GM12864 (cell line): ENCODE data around the gene AMBP.

Source experiments
- DNase-seq: peaks from one replicate; pipeline ENCODE4 v3.0.0-alpha.2; 2011; ENCODE audit warnings: low read depth
- H3K4me3 ChIP-seq: 2 replicates; pipeline ENCODE4 v1.5.1; 2011; ENCODE audit warnings: mild to moderate bottlenecking, low read depth, low read length, control low read depth
- TF ChIP-seq, protein P1 (sequence below): IDR thresholded peaks from 2 replicates; pipeline ENCODE4 v1.5.1; 2011; ENCODE audit warnings: low read depth, mild to moderate bottlenecking, moderate library complexity, low read length, control low read depth, inconsistent platforms; ENCODE audit errors: missing control alignments

AMBP gene

DNA sequence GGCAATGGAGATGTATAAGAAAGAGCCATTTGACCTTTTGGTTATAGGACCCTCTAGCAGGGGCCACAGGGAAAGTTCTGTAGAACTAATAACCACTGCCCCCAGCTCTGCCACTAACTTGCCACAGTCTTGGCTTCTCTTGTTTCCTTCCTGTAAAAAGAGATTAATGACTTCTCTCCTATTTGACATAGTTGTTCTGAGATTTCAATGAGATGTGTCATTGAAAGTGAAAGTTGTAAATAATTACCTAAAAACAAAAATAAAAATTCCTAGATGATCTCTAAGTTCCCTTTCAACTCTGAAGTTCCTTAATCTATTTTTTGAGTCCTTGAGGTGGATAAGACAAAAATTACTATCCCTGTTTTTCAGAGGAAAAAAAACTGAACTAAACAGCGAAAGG lies 22.4 kb upstream of the AMBP start:
- H3K4me3 ChIP-seq: no peak overlapping the region
- DNase-seq: no peak
- TF ChIP-seq, protein P1, sequence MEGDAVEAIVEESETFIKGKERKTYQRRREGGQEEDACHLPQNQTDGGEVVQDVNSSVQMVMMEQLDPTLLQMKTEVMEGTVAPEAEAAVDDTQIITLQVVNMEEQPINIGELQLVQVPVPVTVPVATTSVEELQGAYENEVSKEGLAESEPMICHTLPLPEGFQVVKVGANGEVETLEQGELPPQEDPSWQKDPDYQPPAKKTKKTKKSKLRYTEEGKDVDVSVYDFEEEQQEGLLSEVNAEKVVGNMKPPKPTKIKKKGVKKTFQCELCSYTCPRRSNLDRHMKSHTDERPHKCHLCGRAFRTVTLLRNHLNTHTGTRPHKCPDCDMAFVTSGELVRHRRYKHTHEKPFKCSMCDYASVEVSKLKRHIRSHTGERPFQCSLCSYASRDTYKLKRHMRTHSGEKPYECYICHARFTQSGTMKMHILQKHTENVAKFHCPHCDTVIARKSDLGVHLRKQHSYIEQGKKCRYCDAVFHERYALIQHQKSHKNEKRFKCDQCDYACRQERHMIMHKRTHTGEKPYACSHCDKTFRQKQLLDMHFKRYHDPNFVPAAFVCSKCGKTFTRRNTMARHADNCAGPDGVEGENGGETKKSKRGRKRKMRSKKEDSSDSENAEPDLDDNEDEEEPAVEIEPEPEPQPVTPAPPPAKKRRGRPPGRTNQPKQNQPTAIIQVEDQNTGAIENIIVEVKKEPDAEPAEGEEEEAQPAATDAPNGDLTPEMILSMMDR: no peak

DNA sequence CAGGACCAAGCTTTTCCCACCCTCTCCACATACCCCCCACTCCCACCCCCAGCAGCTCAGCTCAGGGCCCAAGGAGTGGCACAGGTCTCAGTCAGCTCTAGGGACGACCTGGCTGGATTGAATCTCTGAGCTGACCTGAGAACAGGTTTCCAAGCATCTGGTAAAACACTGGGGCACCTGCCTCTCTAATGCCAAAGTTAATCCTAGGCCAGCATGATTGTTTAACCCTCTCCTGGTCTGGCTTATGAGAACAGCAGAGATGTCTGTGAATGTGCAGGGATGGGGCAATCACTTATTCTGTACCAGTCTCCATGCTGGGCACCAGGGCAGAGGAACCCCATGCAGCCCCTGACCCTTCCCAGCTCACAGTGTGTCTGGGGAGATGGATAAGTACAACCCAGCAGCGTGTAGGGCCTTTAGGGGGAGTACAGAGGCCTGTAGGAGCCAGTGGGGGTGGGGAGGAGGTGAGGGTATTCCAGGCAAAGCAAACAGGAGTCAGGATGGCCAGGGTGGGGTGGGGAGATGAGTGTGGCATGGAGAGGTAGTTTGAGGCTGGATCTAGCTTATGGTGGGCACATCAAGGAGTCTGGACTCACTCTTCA lies 21.7 kb upstream of the AMBP start:
- no peak for DNase-seq
- H3K4me3 ChIP-seq: no peak overlapping the region
- TF ChIP-seq, protein P1: no peak

DNA sequence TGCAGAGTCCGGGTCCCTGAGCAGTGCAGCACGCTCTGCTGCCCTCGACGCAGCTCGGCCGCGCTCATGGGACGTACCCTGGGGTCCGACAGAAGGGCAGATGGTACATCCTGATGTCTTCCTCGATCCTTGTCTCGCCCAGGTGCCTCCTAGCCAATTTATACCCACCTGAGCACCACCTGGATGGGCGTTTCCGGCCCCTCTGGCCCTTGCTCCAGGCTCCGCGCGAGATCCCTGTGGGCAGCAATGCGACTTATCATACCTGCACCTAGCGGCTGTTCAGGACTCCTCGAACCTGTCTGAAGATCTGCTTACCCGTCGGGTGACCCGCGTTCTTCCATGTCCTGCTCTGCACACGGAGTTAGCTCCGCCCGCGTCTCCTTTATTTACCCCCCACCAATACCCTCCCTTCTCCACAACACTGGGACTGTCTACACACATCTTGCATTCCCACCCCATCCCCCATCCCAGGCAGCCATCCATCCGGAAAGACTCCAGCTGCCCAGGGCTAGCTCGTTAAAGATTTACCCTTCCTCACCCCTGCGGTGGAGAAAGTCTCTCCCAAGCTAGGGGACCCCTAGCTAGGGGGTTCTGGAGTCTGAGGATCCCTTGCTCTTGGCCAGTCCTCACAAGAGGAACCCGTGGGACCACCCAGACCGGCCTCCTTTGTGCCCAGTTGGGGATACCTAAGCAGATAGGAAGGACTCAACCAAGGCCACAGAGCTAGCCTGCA lies 21.0 kb upstream of the AMBP start, which contains the start of gene KIF12:
TSS of gene KIF12 (minus strand) at position 357 of the 733 bp plus-strand sequence. CDS start at position 341, 16 bp downstream.
- no peak for DNase-seq
- H3K4me3 ChIP-seq: no peak within 1 kb of the TSS
- TF ChIP-seq, protein P1: no peak

DNA sequence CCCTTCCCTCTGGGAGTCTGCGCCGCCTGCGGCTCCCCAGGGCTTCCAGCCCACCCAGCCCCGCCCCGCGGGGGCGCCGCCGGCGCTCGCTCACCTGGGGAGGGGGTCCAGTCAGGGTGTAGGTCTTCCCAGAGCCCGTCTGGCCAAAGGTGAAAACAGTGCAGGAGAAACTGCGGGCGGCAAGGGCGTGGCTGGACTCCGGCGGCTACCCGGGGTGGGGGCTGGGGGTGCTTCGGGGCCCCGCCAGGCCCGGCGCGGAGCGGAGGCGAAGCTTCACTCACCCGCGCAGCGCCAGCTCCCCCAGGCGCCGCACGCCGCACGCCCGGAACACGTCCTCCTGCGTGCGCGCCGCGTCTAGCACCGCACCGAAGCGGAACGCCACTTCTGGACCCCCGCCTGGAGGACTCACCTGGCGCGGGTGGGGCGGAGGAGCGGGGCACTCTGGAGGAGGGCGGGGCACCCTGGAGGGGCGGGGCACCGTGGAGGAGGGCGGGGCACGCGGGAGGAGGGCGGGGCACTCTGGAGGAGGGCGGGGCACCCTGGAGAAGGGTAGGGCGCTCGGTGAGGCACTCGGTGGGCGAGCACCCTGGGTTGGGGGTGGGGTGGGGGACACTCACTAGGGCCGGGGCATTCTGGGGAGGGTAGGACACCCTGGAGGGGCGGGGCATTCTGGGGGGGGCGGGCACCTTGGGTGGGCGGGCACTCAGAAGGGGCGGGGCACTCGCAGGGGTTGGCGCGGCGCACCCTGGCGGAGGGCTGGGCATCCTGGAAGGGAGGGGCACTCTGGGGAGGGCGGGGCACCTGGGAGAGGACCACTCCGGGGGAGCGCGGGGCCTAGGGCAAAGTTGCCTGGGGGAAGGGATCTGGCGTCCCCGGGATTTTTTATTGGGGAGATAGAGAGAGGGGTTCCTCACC lies 20.2 kb upstream of the AMBP start:
- H3K4me3 ChIP-seq: no peak overlapping the region
- DNase-seq: no peak
- TF ChIP-seq, protein P1: no peak

DNA sequence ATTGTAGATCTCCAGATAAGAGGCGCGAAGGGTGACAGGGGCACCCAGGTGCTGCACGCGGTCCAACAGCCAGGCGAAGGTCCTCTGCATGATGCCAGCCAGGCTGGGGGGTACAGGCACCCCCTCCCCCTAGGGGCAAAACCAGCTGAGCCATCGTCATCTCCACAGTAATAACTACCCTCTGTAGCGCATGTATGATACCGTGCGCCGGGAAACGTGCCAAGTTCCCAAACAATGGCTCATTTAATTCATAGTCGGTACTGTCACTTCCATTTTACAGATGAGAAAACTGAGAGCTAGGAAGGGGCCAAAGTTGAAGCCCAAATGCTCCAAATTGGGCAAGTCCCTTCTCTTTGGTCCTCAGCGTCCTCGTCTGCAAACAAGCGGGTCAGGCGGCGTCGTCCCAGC lies 19.5 kb upstream of the AMBP start:
- TF ChIP-seq, protein P1: no peak
- no peak overlapping the region for H3K4me3 ChIP-seq
- no peak for DNase-seq

DNA sequence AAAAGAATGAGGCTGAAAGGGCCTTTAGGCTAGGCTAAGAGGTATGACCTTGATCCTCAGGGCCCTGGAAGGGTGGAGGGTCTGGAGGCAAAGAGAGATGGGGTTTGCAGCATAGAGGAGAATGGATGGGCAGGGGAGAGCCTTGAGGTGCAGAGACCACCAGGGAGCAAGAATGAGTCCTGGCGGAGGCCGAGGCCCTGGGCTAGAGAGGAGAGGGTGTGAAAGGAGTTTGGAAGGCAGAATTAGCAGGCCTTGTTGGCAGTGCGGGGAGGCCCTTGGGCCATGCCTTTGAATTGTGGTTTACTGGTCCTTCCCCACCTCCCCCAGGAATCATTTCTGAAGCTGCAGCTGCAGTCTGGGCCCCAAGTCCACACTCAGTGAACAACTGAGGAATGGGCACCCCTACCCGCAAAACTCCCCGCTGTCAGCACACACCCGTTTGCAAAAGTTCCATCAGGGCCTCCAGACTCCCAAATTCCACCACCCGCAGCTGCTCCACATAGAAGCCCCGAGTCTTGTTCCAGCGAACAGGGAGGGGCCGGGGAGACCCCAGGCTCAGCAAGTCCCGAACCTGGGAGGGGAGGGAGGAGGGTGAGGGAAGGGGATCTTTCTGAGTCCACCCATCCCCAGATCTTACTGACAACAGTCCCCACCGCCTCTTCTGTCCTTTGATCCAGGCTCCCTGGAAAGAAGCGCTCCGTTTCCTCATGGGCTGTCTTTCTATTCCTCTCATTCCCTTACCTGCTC lies 18.9 kb upstream of the AMBP start:
- no peak overlapping the region for H3K4me3 ChIP-seq

More for the DNA sequence above, 18.9 kb upstream of the AMBP start:
- DNase-seq: no peak
- TF ChIP-seq, protein P1: no peak
